Activated CD4-positive, alpha-beta T cell treated with anti-CD3 and anti-CD28 coated beads for 24 hours (primary cell): ENCODE data around the gene RCAN2.
"Not testable (repeated sequence)": the region's sequence is repeated elsewhere in the genome, so short reads cannot be mapped to it uniquely, and the experiment has no call there.

Source experiments
- DNase-seq, 2 donors: peaks; one replicate each; pipeline ENCODE4 v3.0.0-alpha.2; 2020; ENCODE audit warnings: low read depth in 2 of 2

The RCAN2 gene

GRCh38 chr6:46390153-46390876 is 100.9 kb downstream of the RCAN2 start:
- no peak for DNase-seq

GRCh38 chr6:46387728-46388127 is 103.5 kb downstream of the RCAN2 start:
- DNase-seq, result not testable (repeated sequence)

- no peak for DNase-seq
Observed at GRCh38 chr6:46381579-46381978, 109.7 kb downstream of the RCAN2 start.

GRCh38 chr6:46381057-46381456 is 110.2 kb downstream of the RCAN2 start:
- DNase-seq, result no peak

- DNase-seq, result no peak
Observed at GRCh38 chr6:46380152-46380807, 111.0 kb downstream of the RCAN2 start.

- DNase-seq, result no peak
Observed at GRCh38 chr6:46378882-46379416, 112.3 kb downstream of the RCAN2 start.

- DNase-seq, result no peak
Observed at GRCh38 chr6:46378161-46378881, 112.9 kb downstream of the RCAN2 start.

GRCh38 chr6:46377209-46377608 is 114.0 kb downstream of the RCAN2 start:
- DNase-seq, result no peak

GRCh38 chr6:46376562-46377061 is 114.6 kb downstream of the RCAN2 start:
- DNase-seq, result no peak

GRCh38 chr6:46370622-46371021 is 120.6 kb downstream of the RCAN2 start:
- no peak for DNase-seq

- DNase-seq, result no peak
Observed at GRCh38 chr6:46368169-46368536, 123.1 kb downstream of the RCAN2 start.

GRCh38 chr6:46367354-46368168 is 123.7 kb downstream of the RCAN2 start:
- DNase-seq, result no peak

- no peak for DNase-seq
Observed at GRCh38 chr6:46366190-46366900, 124.9 kb downstream of the RCAN2 start.

- DNase-seq, result no peak
Observed at GRCh38 chr6:46357591-46357990, 133.7 kb downstream of the RCAN2 start.

- DNase-seq, result no peak
Observed at GRCh38 chr6:46356543-46356942, 134.7 kb downstream of the RCAN2 start.

GRCh38 chr6:46353528-46353927 is 137.7 kb downstream of the RCAN2 start:
- no peak for DNase-seq

GRCh38 chr6:46352541-46353268 is 138.5 kb downstream of the RCAN2 start:
- DNase-seq, result no peak

- no peak for DNase-seq
Observed at GRCh38 chr6:46350714-46351113, 140.5 kb downstream of the RCAN2 start.

- no peak for DNase-seq
Observed at GRCh38 chr6:46347669-46348068, 143.6 kb downstream of the RCAN2 start.

- no peak for DNase-seq
Observed at GRCh38 chr6:46340246-46340645, 151.0 kb downstream of the RCAN2 start.
